ENCODE results near the gene KRTDAP.

The KRTDAP gene

GRCh38 chr19:35507561-35507960 lies 17.3 kb upstream of the KRTDAP start:
- H3K4me1 Mint-ChIP-seq (ENCODE audit: low read depth), result peaks cover 8% of the 10 kb centered on the region
- DNase-seq (ENCODE audit: low spot score), result no peak
- H3K36me3 Mint-ChIP-seq (ENCODE audit: low read depth), result no peaks in the 10 kb centered on the region
- no peak overlapping the region for H3K4me3 Mint-ChIP-seq
- H3K9me3 Mint-ChIP-seq, result no peaks in the 10 kb centered on the region
- no peak overlapping the region for H3K27ac Mint-ChIP-seq
- H3K27me3 Mint-ChIP-seq (ENCODE audit: low read depth), result peaks cover 58% of the 10 kb centered on the region

- peaks cover 12% of the 10 kb centered on the region for H3K4me1 Mint-ChIP-seq (ENCODE audit: low read depth)
- no peak overlapping the region for H3K27ac Mint-ChIP-seq
- no peaks in the 10 kb centered on the region for H3K36me3 Mint-ChIP-seq (ENCODE audit: low read depth)
- H3K9me3 Mint-ChIP-seq, result no peaks in the 10 kb centered on the region
- H3K4me3 Mint-ChIP-seq, result no peak overlapping the region
- DNase-seq (ENCODE audit: low spot score), result no peak
- H3K27me3 Mint-ChIP-seq (ENCODE audit: low read depth), result peaks cover 52% of the 10 kb centered on the region
These were observed 15.7 kb upstream of the KRTDAP start for GRCh38 chr19:35506011-35506410.

DNA sequence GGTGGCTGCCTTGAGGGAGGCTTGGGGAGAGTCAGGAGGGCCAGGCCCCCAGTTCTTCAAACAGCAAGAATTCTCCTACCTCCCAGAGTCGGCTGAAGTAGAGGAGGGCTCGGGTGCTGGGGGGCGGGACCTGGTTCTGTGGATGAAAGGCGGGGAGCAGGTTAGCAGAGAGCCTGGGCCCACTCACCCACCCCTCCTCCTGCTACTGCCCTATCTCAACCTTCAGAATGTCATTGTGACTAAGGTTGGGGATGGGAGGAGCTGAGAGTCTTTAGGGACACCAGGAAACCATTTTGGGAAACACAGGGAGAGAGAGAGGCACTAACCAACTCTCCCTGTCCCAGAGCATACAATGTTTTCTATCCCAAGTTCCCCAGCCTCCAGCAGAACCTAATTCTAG lies 12.5 kb upstream of the KRTDAP start:
- no peaks in the 10 kb centered on the region for H3K9me3 Mint-ChIP-seq
- no peaks in the 10 kb centered on the region for H3K36me3 Mint-ChIP-seq (ENCODE audit: low read depth)
- no peak overlapping the region for H3K27ac Mint-ChIP-seq
- H3K4me3 Mint-ChIP-seq, result no peak overlapping the region
- H3K27me3 Mint-ChIP-seq (ENCODE audit: low read depth), result peaks cover 23% of the 10 kb centered on the region
- no peak for DNase-seq (ENCODE audit: low spot score)
- peaks cover 4% of the 10 kb centered on the region for H3K4me1 Mint-ChIP-seq (ENCODE audit: low read depth)

GRCh38 chr19:35501684-35502083 lies 11.4 kb upstream of the KRTDAP start:
- Mint-ChIP-seq H3K4me1 (ENCODE audit: low read depth) (peaks cover 4% of the 10 kb centered on the region), H3K36me3 (ENCODE audit: low read depth) (no peaks in the 10 kb centered on the region), H3K27ac (no peak overlapping the region), H3K4me3 (no peak overlapping the region), H3K9me3 (no peaks in the 10 kb centered on the region), H3K27me3 (ENCODE audit: low read depth) (peaks cover 16% of the 10 kb centered on the region)
- no peak for DNase-seq (ENCODE audit: low spot score)

DNA sequence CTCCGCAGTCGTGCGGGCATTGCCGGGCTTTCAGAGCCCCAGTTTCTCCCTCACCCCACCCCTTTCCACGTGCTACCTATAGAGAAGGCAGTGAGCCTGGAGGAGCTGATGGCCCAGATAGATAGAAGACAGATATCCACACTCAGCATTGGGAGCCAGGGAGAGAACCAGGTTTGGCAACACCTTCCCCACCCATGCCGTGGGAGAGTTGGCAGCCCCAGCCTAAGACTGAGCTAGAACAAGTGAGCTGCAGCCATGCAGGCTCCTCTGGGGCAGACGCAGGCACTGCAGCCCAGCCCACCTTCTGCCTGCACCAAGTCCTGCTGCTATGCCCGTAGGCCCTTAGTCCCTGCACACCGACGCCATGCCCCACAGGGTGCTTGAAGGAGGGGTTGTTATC lies 10.3 kb upstream of the KRTDAP start:
- DNase-seq (ENCODE audit: low spot score), result no peak
- H3K36me3 Mint-ChIP-seq (ENCODE audit: low read depth), result no peaks in the 10 kb centered on the region
- peaks cover 11% of the 10 kb centered on the region for H3K27me3 Mint-ChIP-seq (ENCODE audit: low read depth)
- no peaks in the 10 kb centered on the region for H3K9me3 Mint-ChIP-seq
- H3K27ac Mint-ChIP-seq, result no peak overlapping the region
- H3K4me3 Mint-ChIP-seq, result no peak overlapping the region
- peaks cover 4% of the 10 kb centered on the region for H3K4me1 Mint-ChIP-seq (ENCODE audit: low read depth)

- Mint-ChIP-seq H3K9me3 (no peaks in the 10 kb centered on the region), H3K27ac (no peak overlapping the region), H3K4me3 (no peak overlapping the region)
These were observed 8.8 kb upstream of the KRTDAP start for GRCh38 chr19:35498984-35499527.

DNA sequence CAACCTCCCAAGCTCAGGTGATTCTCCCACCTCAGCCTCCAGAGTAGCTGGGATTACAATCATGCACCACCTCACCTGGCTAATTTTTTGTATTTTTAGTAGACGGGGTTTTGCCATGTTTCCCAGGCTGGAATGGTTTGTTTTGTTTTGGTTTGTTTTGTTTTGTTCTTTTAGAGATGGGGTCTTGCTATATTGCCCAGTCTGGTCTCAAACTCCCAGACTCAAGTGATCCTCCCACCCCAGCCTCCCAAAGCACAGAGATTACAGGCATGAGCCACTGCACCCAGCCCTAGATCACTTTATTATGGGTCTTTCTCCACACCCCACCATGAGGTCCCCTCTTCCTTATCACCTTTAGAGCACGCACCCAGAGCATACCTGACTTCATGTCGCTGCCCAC lies 8.0 kb upstream of the KRTDAP start:
- Mint-ChIP-seq H3K27ac (no peak overlapping the region), H3K9me3 (no peaks in the 10 kb centered on the region), H3K4me1 (ENCODE audit: low read depth) (peaks cover 5% of the 10 kb centered on the region), H3K27me3 (ENCODE audit: low read depth) (peaks cover 8% of the 10 kb centered on the region), H3K36me3 (ENCODE audit: low read depth) (no peaks in the 10 kb centered on the region), H3K4me3 (no peak overlapping the region)
- no peak for DNase-seq (ENCODE audit: low spot score)

More at GRCh38 chr19:35498984-35499527, 8.8 kb upstream of the KRTDAP start:
- DNase-seq (ENCODE audit: low spot score), result no peak
- peaks cover 7% of the 10 kb centered on the region for H3K27me3 Mint-ChIP-seq (ENCODE audit: low read depth)
- no peaks in the 10 kb centered on the region for H3K36me3 Mint-ChIP-seq (ENCODE audit: low read depth)
- H3K4me1 Mint-ChIP-seq (ENCODE audit: low read depth), result peaks cover 5% of the 10 kb centered on the region

GRCh38 chr19:35497406-35497805 lies 7.1 kb upstream of the KRTDAP start:
- Mint-ChIP-seq H3K4me3 (no peak overlapping the region), H3K27me3 (ENCODE audit: low read depth) (peaks cover 13% of the 10 kb centered on the region), H3K4me1 (ENCODE audit: low read depth) (peaks cover 5% of the 10 kb centered on the region), H3K27ac (no peak overlapping the region), H3K36me3 (ENCODE audit: low read depth) (no peaks in the 10 kb centered on the region), H3K9me3 (no peaks in the 10 kb centered on the region)
- no peak for DNase-seq (ENCODE audit: low spot score)

DNA sequence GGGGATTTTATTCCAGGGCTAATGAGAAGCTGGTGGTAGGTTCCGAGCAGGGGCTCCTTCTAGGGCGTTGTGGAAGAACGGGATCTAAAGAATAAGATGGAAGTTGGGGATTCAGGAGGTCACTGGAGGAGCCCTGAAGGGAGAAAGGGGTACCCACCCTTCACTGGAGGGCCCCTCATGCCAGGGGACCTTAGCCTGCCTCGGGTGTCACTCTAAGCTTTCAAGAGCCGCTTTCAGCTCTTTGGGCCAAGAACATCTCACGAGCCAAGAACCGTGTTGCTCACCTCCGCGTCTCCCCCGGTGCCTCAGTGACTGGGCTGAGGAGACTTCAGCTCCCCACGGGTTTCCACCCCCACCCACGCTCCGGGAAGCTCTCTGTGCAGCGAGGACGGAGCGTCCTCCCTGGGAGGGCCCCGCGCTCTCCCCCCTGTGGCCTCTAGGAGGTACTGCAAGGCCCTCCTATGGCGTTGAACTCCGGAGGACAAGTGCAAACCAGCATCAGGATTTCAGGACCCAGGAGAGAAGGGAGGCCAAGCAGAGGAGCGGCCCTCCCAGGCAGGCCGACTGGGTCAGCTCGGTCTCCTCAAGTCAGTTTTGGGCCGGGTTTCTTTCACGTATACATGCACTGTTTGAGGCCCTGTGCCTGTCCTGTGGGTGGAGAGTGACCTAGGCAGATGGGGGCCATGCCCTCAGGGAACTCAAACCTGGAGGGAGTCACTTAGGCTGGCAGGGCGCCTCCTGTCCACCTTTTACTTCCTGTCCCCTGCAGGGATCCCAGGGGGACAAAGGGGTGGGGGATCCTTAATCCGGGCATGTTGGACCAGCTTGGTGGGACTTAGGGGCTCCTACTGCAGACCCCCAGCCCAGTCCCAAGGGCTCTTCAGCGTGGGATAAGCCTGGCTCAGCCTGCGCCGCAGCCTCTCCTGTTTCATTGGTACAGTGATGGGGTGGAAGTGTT lies 5.1 kb upstream of the KRTDAP start:
- H3K9me3 Mint-ChIP-seq, result no peaks in the 10 kb centered on the region
- peak; percentile 75 for DNase-seq (ENCODE audit: low spot score)
- H3K36me3 Mint-ChIP-seq (ENCODE audit: low read depth), result no peaks in the 10 kb centered on the region
- peaks cover 1% of the 10 kb centered on the region for H3K4me1 Mint-ChIP-seq (ENCODE audit: low read depth)
- peaks cover 18% of the 10 kb centered on the region for H3K27me3 Mint-ChIP-seq (ENCODE audit: low read depth)
- no peak overlapping the region for H3K4me3 Mint-ChIP-seq
- H3K27ac Mint-ChIP-seq, result no peak overlapping the region

- no peaks in the 10 kb centered on the region for H3K36me3 Mint-ChIP-seq (ENCODE audit: low read depth)
- peaks cover 1% of the 10 kb centered on the region for H3K4me1 Mint-ChIP-seq (ENCODE audit: low read depth)
- no peak for DNase-seq (ENCODE audit: low spot score)
- H3K27me3 Mint-ChIP-seq (ENCODE audit: low read depth), result peaks cover 20% of the 10 kb centered on the region
- no peak overlapping the region for H3K27ac Mint-ChIP-seq
- H3K9me3 Mint-ChIP-seq, result no peaks in the 10 kb centered on the region
- H3K4me3 Mint-ChIP-seq, result no peak overlapping the region
These were observed 3.7 kb upstream of the KRTDAP start for GRCh38 chr19:35493971-35494370.

DNA sequence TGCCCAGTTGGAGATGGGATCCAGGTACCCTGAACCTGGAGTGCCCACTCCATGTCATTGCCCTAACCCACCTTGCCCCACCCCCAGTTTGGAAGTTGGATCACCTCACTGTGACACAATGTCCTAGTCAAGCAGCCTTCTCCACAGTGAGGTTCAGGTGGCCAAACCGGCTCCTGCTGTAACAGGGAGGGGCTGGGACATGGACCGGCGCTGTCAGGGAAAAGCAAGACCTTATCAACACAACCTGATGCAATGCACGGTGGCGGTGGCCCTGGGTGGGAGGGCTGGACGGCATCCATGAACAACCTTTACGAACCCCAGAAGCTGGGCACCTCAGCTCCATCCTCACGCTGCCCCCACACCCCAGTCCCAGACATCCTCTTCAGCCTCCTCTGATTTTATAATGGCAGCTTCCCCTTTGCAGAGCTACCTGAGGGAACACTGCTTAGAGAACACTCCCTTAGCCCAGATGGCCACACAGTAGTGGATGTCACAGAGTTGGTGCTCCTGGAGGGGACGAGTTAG lies 1.6 kb upstream of the KRTDAP start:
- no peak overlapping the region for H3K27ac Mint-ChIP-seq
- no peak for DNase-seq (ENCODE audit: low spot score)
- H3K4me3 Mint-ChIP-seq, result no peak overlapping the region
- H3K9me3 Mint-ChIP-seq, result no peaks in the 10 kb centered on the region
- peaks cover 1% of the 10 kb centered on the region for H3K4me1 Mint-ChIP-seq (ENCODE audit: low read depth)
- H3K36me3 Mint-ChIP-seq (ENCODE audit: low read depth), result no peaks in the 10 kb centered on the region
- peaks cover 23% of the 10 kb centered on the region for H3K27me3 Mint-ChIP-seq (ENCODE audit: low read depth)

- Mint-ChIP-seq H3K9me3 (no peaks in the 10 kb centered on the region), H3K27me3 (ENCODE audit: low read depth) (peaks cover 20% of the 10 kb centered on the region), H3K27ac (no peak overlapping the region), H3K36me3 (ENCODE audit: low read depth) (no peaks in the 10 kb centered on the region), H3K4me3 (no peak overlapping the region), H3K4me1 (ENCODE audit: low read depth) (peaks cover 2% of the 10 kb centered on the region)
- DNase-seq (ENCODE audit: low spot score), result no peak
These were observed 1.6 kb downstream of the KRTDAP start for GRCh38 chr19:35488677-35489076.

DNA sequence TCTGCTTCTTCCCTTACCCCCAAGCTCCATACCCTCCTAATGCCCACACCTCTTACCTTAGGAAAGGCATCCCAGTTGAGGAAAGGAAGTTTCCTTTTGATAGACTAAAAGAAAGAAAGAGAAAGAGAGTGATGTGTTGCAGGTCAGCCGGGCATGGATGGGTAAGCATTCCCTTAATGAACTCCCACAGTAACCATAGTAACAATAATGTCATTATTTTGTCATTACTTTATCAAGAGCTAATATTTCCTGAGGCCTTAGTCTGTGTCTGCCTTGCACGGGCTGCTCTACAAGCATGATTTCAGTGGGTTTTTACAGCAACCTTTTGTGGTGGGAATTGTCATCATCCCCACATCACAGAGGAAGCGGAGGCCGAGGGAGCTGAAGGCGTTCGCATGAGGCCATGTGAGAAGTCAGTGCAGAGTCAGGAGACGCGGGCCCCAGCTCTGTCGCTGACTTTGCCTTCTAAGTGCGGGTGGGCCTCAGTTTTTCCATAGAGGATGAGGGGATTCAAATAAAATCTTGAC lies 2.5 kb downstream of the KRTDAP start:
- Mint-ChIP-seq H3K27ac (no peak overlapping the region), H3K36me3 (ENCODE audit: low read depth) (no peaks in the 10 kb centered on the region), H3K4me3 (no peak overlapping the region), H3K9me3 (no peaks in the 10 kb centered on the region), H3K4me1 (ENCODE audit: low read depth) (peaks cover 2% of the 10 kb centered on the region), H3K27me3 (ENCODE audit: low read depth) (peaks cover 18% of the 10 kb centered on the region)
- DNase-seq (ENCODE audit: low spot score), result no peak

DNA sequence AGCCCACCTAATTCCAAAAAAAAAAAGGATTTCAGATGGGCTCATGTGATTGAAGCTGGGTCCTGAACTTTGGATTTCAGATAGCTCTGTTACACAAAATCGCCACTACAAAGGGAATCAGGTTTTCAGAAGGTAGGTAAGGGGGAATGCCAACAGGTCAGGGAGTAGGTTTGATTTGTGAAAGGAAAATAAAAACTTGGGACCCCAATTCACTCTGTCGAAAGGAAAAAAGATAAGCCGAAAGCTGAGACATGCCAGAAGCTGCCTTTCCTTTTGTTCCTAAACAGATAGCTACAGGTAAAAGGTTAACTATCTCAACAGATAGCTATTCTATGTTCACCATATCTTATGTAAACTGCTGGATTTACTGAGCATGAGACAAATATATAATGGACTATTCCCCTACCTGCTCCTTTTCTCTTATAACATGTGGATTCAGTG lies 4.0 kb downstream of the KRTDAP start:
- Mint-ChIP-seq H3K27me3 (ENCODE audit: low read depth) (peaks cover 8% of the 10 kb centered on the region), H3K4me1 (ENCODE audit: low read depth) (peaks cover 2% of the 10 kb centered on the region), H3K4me3 (no peak overlapping the region), H3K9me3 (no peaks in the 10 kb centered on the region), H3K36me3 (ENCODE audit: low read depth) (no peaks in the 10 kb centered on the region), H3K27ac (no peak overlapping the region)
- no peak for DNase-seq (ENCODE audit: low spot score)

All from T-helper 2 cell treated with Interferon-gamma antibody and Interleukin-4, amounts not matched to agents 5 μg/mL and 100 μg/mL, for 36 hours (primary cell).